ENCODE measurements around the gene ANKUB1.
A peak's percentile ranks its signal among the peaks of the same experiment; 100 is the strongest.

Gene ANKUB1

GRCh38 chr3:149816311-149816710 is 24.0 kb upstream of the ANKUB1 start:
- TF ChIP-seq CTCF (IDR thresholded peaks at IDR 0.05; ENCODE audit: extremely low read depth, insufficient read depth, missing control alignments) = no peak
- in situ Hi-C loops (cut with MboI; ENCODE audit: low pct_unique_long_range_greater_than_20kb, low sequenced_read_pairs, unreplicated experiment) = no loop called here
- DNase-seq (ENCODE audit: low spot score) = no peak

GRCh38 chr3:149815728-149816127 is 23.4 kb upstream of the ANKUB1 start:
- no peak for DNase-seq (ENCODE audit: low spot score)
- TF ChIP-seq CTCF (IDR thresholded peaks at IDR 0.05; ENCODE audit: extremely low read depth, insufficient read depth, missing control alignments) = no peak
- in situ Hi-C loops (cut with MboI; ENCODE audit: low pct_unique_long_range_greater_than_20kb, low sequenced_read_pairs, unreplicated experiment) = no loop called here

- in situ Hi-C loops (cut with MboI; ENCODE audit: low pct_unique_long_range_greater_than_20kb, low sequenced_read_pairs, unreplicated experiment) = no loop called here
- DNase-seq (ENCODE audit: low spot score) = no peak
- TF ChIP-seq CTCF (IDR thresholded peaks at IDR 0.05; ENCODE audit: extremely low read depth, insufficient read depth, missing control alignments) = no peak
Observed at GRCh38 chr3:149815321-149815720, 23.0 kb upstream of the ANKUB1 start.

GRCh38 chr3:149813367-149814281 is 21.3 kb upstream of the ANKUB1 start:
- in situ Hi-C loops (cut with MboI; ENCODE audit: low pct_unique_long_range_greater_than_20kb, low sequenced_read_pairs, unreplicated experiment) = no loop called here
- DNase-seq (ENCODE audit: low spot score) = no peak

GRCh38 chr3:149812606-149813366 is 20.4 kb upstream of the ANKUB1 start, which contains the start of gene RNF13:
RNF13 (plus strand) TSS chr3:149813215; CDS start chr3:149846027, 32,812 bp downstream.
- TF ChIP-seq CTCF (IDR thresholded peaks at IDR 0.05; ENCODE audit: extremely low read depth, insufficient read depth, missing control alignments) = no peak
- DNase-seq (ENCODE audit: low spot score) = peak; percentile 86
- in situ Hi-C loops (cut with MboI; ENCODE audit: low pct_unique_long_range_greater_than_20kb, low sequenced_read_pairs, unreplicated experiment) = no loop called here

More at GRCh38 chr3:149813367-149814281, 21.3 kb upstream of the ANKUB1 start:
- TF ChIP-seq CTCF (IDR thresholded peaks at IDR 0.05; ENCODE audit: extremely low read depth, insufficient read depth, missing control alignments) = no peak

- in situ Hi-C loops (cut with MboI; ENCODE audit: low pct_unique_long_range_greater_than_20kb, low sequenced_read_pairs, unreplicated experiment) = no loop called here
- no peak for DNase-seq (ENCODE audit: low spot score)
- no peak for TF ChIP-seq CTCF (IDR thresholded peaks at IDR 0.05; ENCODE audit: extremely low read depth, insufficient read depth, missing control alignments)
Observed at GRCh38 chr3:149812165-149812605, 19.8 kb upstream of the ANKUB1 start.
